ENCODE data around the gene ADRA2C.

DNA sequence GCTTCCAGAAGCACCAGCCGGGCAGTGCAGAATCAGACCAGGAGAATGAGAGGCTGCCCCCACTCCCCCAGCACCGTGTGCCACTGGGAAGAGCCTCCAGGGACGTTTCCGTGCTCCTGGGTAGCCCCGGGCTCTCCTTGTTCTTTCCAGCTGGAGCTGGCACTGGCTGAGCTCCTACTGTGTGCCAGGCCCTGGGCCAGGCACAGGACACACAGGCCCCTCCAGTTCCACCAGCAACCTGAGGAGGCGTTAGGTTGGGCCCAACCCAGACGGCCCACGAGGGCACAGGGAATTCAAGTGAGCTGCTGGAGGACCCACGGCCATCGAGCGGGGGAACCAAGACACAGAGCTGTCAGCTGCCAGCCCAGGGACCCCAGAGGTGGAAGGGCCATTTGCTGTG is 15.9 kb upstream of the ADRA2C start:
- TF ChIP-seq POLR2A (IDR thresholded peaks at IDR 0.05): no peak
- TF ChIP-seq, protein P1, sequence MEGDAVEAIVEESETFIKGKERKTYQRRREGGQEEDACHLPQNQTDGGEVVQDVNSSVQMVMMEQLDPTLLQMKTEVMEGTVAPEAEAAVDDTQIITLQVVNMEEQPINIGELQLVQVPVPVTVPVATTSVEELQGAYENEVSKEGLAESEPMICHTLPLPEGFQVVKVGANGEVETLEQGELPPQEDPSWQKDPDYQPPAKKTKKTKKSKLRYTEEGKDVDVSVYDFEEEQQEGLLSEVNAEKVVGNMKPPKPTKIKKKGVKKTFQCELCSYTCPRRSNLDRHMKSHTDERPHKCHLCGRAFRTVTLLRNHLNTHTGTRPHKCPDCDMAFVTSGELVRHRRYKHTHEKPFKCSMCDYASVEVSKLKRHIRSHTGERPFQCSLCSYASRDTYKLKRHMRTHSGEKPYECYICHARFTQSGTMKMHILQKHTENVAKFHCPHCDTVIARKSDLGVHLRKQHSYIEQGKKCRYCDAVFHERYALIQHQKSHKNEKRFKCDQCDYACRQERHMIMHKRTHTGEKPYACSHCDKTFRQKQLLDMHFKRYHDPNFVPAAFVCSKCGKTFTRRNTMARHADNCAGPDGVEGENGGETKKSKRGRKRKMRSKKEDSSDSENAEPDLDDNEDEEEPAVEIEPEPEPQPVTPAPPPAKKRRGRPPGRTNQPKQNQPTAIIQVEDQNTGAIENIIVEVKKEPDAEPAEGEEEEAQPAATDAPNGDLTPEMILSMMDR (IDR thresholded peaks at IDR 0.05): no peak

Data from lower leg skin (tissue), 3 donors.